GM19351 (cell line): ENCODE results near the gene DAB2.

Experiments
- ATAC-seq: cut with Tn5 transposase; IDR thresholded peaks from one replicate; pipeline ENCODE4 v1.9.1; 2021; ENCODE audit warnings: mild to moderate bottlenecking, moderate library complexity; ENCODE audit not compliant: unreplicated experiment

DAB2 gene

GRCh38 chr5:39424736-39425637, at the start of gene DAB2:
DAB2 (minus strand) TSS chr5:39424980; CDS start chr5:39394320, 30,660 bp downstream.
- ATAC-seq, result peak; percentile 54

GRCh38 chr5:39473156-39473775, 48.5 kb upstream of the DAB2 start:
- no peak for ATAC-seq

GRCh38 chr5:39471836-39472508, 47.2 kb upstream of the DAB2 start:
- no peak for ATAC-seq

- ATAC-seq, result no peak
These were observed 46.0 kb upstream of the DAB2 start for GRCh38 chr5:39470811-39471210.

GRCh38 chr5:39469777-39470415, 45.1 kb upstream of the DAB2 start:
- no peak for ATAC-seq

- ATAC-seq, result no peak
These were observed 44.4 kb upstream of the DAB2 start for GRCh38 chr5:39469176-39469575.

- ATAC-seq, result no peak
These were observed 42.1 kb upstream of the DAB2 start for GRCh38 chr5:39466846-39467245.

- ATAC-seq, result no peak
These were observed 41.1 kb upstream of the DAB2 start for GRCh38 chr5:39465843-39466242.

- ATAC-seq, result no peak
These were observed 40.3 kb upstream of the DAB2 start for GRCh38 chr5:39465097-39465496.

- ATAC-seq, result no peak
These were observed 39.3 kb upstream of the DAB2 start for GRCh38 chr5:39464088-39464487.

- no peak for ATAC-seq
These were observed 37.4 kb upstream of the DAB2 start for GRCh38 chr5:39462211-39462610.

GRCh38 chr5:39461007-39461682, 36.4 kb upstream of the DAB2 start:
- ATAC-seq, result peak; percentile 77

- ATAC-seq, result no peak
These were observed 35.1 kb upstream of the DAB2 start for GRCh38 chr5:39459907-39460306.

GRCh38 chr5:39459071-39459470, 34.3 kb upstream of the DAB2 start:
- no peak for ATAC-seq

- no peak for ATAC-seq
These were observed 30.9 kb upstream of the DAB2 start for GRCh38 chr5:39455645-39456044.

- no peak for ATAC-seq
These were observed 28.8 kb upstream of the DAB2 start for GRCh38 chr5:39453606-39454005.

- ATAC-seq, result no peak
These were observed 28.1 kb upstream of the DAB2 start for GRCh38 chr5:39452846-39453245.

- no peak for ATAC-seq
These were observed 26.6 kb upstream of the DAB2 start for GRCh38 chr5:39451276-39451941.

- no peak for ATAC-seq
These were observed 25.7 kb upstream of the DAB2 start for GRCh38 chr5:39450487-39450886.

GRCh38 chr5:39449591-39449990, 24.8 kb upstream of the DAB2 start:
- no peak for ATAC-seq
